GM19324 (cell line): ENCODE data around the gene DCC.

Experiments used
- ATAC-seq: cut with Tn5 transposase; IDR thresholded peaks from one replicate; pipeline ENCODE4 v1.9.1; 2021; ENCODE audit warnings: mild to moderate bottlenecking, moderate library complexity; ENCODE audit not compliant: unreplicated experiment, low FRiP score

The DCC gene, protein sequence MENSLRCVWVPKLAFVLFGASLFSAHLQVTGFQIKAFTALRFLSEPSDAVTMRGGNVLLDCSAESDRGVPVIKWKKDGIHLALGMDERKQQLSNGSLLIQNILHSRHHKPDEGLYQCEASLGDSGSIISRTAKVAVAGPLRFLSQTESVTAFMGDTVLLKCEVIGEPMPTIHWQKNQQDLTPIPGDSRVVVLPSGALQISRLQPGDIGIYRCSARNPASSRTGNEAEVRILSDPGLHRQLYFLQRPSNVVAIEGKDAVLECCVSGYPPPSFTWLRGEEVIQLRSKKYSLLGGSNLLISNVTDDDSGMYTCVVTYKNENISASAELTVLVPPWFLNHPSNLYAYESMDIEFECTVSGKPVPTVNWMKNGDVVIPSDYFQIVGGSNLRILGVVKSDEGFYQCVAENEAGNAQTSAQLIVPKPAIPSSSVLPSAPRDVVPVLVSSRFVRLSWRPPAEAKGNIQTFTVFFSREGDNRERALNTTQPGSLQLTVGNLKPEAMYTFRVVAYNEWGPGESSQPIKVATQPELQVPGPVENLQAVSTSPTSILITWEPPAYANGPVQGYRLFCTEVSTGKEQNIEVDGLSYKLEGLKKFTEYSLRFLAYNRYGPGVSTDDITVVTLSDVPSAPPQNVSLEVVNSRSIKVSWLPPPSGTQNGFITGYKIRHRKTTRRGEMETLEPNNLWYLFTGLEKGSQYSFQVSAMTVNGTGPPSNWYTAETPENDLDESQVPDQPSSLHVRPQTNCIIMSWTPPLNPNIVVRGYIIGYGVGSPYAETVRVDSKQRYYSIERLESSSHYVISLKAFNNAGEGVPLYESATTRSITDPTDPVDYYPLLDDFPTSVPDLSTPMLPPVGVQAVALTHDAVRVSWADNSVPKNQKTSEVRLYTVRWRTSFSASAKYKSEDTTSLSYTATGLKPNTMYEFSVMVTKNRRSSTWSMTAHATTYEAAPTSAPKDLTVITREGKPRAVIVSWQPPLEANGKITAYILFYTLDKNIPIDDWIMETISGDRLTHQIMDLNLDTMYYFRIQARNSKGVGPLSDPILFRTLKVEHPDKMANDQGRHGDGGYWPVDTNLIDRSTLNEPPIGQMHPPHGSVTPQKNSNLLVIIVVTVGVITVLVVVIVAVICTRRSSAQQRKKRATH (N-terminal part only)

DNA sequence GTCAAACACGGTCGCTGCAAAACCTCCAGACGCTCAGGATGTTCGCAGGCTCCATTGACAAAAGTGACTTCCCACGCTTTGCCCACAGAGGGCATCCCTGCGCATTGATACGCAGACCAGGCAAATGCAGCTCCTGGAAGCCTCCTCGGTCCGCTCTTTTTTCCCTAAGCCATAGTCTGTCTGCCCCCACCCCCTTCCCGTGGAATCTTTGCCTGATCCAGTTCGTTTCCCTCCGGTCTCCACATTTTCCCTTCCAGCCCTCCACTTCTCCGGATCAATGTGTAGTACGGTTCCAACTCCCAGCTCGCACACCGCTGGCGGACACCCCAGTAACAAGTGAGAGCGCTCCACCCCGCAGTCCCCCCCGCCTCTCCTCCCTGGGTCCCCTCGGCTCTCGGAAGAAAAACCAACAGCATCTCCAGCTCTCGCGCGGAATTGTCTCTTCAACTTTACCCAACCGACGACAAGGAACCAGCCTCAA is at the start of gene DCC:
Gene DCC (plus strand): TSS at position 307 of the 481 bp plus-strand sequence. CDS start 591 bp downstream, outside the sequence.
- ATAC-seq, result no peak

DNA sequence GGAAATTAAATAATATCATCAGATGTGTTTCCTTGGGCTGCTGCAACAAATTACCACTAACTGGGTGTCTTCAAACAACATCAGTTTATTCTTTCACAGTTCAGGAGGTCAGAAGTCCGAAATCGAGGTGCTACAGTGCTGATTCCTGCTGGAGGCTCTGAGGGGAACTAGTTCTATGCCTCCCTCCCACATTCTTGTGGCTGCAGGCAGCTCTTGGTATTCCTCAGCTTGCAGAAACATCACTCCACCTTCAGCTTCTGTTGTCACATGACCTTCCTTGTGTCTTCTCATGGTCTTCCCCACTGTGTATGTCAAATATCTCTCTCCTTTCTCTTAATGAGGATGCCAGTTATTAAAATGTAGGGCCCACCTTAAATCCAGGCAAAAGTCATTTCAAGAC is 29.3 kb upstream of the DCC start:
- no peak for ATAC-seq

DNA sequence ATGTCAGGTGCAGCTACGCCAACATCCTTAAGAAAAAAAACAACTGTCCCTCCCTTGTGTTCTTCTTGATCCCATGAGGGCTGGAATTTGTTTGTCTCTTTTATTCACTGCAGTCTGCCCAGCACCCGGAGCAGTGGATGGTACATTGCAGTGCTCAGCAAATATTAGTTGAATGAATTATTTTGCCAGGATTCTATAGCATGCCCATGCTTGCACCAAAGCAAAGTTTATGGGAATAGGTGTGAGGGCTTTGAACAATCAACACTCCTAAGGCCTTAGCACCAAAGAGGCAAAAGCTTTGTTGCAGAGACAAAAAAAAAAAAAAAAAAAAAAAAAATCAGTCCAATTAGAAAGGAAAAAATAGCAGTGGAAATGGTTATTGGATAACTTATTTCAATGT is 28.7 kb upstream of the DCC start:
- no peak for ATAC-seq

DNA sequence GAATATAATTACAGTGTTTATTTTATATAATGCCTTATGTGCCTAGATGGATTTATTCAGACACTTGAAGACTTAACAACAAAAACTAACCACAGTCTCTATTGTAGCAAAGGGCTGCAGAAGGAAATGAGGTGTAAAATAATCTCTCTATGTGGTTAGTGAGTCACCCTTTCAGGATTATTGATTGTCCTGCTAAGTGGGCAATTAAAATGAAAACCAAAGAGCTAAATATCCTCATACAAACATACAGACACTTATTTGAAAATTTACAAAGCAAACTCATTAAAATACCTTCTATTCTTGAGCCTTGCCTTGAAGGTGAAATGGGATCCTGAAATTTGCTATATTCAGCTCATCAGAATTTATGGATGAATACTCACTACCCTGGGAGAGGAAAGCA is 27.7 kb upstream of the DCC start:
- ATAC-seq, result no peak

DNA sequence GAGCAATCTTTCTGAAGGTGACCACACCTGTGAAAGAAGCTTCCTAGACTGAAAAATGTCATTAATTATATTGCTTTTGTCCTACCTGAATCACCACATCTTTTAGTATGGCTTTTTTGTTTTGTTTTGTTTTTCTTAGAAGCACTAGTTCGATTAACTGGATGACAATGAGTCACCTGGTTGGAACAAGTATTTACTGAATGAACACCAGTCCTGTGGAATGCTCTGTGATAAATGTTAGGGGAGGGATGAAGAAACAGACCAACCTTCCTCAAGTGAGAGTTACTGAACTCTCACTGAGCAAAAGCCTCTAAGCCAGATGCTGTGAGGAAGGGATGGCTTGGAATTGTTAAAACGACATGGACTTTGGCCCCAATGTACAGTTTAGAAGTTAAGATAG is 26.8 kb upstream of the DCC start:
- no peak for ATAC-seq

DNA sequence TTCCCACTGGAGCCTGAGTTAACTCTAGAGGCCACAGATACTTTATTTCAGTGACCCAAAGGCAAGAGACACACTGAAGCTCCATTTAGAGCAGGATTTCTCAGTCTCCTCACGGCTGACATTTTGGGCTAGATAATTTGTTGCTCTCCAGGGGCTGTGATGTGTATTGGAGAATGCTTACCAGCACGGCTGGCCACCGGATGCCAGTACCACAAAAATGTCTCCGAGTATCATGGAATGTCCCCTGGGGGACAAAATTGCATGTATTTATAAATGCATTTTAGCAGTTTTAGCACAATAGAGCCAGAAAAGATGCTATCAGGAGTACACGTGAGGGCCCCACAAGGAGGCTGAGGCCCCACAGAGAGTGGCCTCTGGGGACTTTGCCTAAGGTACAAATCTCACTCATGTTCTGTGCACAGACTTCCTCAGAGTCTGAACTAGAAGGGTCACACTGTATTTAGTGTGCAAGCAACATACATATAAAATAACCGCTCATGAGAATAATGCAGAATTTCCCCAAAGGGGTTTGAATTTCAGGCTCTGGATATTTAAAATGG is 20.5 kb upstream of the DCC start:
- no peak for ATAC-seq

DNA sequence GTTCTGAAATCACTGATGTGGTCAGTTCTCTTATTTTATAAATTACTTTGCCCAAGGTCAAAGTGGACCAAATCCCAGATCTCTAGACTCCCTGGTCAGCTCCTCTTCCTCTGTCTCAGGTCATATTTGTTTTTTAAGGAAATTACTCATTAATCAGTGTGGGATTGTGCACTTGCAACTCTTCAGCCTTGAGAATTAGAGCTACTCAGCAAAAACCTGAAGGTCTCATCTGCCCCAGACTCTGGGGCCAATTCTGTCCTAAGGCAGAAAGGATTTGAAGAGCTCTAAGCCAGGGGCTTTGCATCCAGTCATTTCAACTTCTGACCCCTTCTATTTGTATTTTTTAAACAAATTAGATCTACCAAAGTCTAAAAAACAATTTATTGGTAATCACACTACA is 17.7 kb upstream of the DCC start:
- ATAC-seq, result no peak

DNA sequence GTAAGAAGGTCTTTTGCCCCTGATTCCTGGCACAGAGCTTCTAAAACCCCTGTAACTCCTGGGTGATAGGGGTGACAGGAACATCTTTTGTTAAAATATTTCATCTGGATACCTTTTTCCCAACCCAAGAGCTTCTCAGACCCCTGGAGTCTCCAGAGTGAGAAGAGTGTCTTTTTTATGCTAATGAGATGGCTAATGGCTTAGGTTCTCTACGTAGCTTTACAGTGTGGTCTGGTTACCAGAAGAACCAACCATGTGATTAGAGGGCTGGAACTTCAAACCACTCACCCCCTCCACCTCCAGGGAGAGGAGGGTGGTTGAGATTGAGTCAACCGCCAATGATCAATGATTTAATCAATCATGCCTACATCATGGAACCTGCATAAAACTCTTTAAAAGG is 16.2 kb upstream of the DCC start:
- no peak for ATAC-seq

DNA sequence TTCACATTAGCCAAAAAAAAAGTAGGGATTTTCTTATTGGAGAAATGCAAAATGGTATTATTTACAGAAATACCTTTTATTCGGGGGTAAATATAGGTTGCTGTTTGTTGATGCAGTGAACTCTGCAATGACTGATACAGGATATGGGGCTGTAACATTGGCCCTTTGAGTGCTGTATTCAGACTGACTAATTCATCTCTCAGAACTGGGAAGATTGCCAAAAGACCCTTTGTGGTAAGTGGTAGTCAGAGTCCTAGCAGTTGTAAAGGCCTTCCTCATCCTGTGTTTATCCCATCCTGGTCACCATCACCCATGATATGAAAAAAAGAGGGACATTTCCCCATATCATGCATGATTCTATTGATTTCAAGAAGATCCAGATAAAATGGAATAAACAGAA is 14.0 kb upstream of the DCC start:
- no peak for ATAC-seq

DNA sequence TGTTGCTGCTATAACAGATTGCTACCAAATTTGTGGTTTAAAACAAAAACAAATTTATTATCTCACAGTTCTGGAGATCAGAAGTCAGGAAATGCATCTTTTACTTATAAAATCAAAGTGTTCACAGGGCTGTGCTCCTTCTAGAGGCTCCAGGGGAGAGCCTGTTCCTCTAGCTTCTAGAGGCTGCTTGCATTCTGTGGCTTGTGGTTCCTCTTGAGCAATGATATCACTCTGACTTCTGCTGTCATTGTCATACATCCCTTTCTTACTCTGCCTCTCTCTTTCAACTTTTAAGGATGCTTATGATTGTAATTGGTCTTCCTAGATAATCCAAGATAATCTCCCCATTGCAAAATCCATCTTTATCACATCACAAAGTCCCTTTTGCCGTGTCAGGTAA is 6.1 kb upstream of the DCC start:
- no peak for ATAC-seq

DNA sequence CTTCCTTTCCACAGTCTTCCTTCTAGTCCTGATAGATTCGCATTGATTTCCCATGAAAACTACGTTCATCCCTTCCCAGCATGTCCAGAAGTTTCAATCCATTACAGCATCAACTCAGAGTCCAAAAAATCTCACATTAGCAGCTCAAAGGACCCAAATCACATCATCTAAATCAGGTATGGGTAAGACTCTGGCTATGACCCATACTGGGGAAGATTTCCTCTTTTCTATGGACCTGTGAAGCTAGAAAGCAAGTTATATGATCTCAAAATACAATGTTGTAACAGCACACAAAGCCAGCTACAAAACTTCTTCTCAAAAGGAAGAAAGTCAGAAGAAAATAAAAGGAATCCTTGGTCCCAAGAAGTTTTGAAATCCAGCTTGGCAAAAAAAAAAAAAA is 5.7 kb upstream of the DCC start:
- no peak for ATAC-seq

DNA sequence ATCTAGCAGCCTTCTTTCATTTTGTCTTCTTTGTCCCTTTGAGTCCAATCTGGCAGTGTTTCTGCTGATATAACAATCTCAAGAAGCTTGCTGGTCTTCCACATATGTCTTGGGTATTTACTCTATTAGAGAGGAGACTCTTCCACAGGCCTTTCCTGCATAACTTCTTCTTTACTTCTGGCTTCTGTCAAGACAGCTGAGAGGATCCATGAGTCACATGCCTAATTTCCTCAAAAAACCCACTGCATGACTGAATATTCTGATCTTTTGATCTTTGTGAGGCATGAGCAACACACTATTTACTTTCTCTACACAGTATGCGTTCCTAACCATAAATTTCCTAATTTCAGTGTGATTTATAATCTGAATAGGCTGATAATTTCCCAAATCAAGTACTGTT is 5.1 kb upstream of the DCC start:
- ATAC-seq, result no peak

DNA sequence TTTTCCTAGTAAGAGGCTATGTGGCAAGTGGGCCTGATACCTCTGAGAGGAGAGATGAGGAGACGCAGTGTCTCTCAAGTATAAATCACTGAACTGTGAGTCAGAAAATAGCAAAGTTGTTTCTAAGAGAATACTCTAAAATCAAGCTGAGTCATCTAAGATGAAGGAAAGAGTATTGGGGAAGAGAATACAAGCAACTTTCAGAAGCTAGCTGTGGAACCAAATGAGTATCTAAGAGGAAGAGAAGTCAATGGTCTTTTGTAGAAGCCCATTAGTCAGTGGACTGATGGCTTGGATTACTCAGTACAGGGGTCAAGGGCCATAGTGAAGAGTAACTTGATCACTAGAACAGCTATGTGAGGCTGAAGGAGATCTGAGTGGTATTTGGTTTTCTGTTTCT is 2.7 kb upstream of the DCC start:
- no peak for ATAC-seq

DNA sequence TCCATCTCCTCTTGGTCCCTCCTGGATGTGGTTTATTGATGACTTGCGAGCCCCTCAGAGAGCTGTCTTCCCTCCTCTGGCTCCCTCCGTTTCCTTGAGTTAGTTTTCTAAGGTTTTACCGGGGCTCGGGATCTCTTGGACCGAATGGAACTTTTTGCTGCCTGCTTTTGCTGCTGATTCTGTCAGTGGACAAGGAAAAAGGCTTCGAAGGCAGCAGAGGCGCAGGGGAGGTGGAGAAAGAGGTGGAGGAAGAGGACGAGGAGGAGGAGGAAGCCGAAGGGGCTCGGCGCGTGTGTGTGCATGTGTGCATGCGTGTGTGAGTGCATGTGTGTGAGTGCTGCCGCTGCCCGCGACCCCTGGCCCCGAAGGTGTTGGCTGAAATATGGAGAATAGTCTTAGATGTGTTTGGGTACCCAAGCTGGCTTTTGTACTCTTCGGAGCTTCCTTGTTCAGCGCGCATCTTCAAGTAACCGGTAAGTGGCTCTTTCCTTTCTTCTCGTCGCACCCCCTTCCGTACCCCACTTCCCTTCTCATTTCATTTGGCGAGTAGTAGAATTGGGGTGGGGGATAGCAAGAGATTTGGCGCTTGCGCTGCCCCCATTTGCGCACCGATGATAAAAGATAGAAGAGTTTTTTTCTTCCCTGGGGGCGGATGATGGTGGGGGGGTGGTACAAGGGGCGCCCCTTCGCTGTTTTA is 557 bp downstream of the DCC start:
- no peak for ATAC-seq

DNA sequence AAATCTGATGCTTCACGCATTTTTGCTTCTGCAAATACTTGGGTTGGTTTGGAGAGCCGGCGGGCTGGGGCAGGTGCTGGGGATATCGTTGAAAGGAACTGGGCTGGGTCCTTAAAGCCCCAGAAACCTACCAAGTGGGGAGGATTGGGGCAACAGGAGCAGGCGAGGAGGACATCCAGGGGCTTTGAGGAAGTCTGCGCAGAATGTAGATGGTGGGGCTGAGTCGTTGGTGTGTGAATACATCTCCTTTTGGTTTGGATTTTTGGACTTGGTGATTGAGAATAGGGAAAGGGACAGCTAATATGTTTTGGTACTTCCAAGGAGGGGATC is 1.1 kb downstream of the DCC start:
- no peak for ATAC-seq

DNA sequence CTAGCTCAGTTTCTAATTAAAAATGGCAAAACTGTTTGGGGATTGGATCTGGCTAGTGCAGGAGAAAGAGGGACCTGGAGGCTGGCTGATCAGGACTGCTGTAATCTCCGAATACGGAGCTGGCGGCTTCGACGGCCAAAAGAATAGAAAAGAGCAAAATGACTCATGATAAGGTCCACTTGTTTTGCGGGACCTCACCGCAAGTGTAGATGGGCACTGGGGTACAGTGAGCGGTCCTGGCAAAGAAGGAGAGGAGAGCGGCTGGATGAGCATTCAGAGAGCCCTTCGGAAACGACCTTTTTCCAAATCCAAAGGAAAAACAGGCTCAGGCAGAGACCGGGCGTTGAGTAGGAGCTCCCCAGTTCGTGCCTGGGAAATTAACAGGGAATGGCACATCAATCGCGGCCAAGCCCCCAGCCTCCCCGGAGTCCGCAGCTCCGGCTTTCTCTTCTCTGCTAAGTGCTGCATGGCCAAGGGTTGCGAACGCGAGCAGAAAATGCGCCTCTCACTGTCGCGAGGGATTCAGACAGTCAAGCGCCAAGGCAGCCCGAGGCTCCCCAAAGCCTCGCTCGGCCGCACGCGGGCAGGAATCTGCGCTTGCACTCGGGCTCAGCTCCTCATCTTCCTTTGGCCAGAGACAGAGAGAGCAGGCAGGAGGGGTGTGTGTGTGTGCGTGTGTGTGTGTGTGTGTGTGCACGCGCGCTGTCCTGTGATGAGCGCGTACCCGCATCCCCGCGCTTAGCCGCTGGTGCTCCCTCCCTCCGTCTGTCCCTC is 1.8 kb downstream of the DCC start:
- no peak for ATAC-seq

DNA sequence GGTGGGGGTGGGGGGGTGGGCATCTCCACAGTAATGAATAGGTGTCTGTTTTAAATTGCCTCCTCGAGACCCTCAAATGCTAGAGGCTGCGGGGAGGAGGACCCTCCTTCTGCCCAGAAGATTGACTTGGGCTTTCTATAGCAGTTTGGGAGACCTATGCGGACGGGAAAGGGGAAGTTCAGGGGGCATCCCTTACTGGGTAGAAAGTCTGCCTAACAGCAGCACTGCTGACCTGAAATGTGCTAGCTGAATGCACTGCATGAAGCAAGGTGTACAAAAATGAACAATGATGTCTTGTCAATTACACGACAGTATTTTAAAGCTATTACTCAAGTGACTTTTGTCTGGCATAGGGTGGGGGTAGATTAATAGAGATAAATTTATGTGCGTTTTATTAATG is 2.5 kb downstream of the DCC start:
- no peak for ATAC-seq

DNA sequence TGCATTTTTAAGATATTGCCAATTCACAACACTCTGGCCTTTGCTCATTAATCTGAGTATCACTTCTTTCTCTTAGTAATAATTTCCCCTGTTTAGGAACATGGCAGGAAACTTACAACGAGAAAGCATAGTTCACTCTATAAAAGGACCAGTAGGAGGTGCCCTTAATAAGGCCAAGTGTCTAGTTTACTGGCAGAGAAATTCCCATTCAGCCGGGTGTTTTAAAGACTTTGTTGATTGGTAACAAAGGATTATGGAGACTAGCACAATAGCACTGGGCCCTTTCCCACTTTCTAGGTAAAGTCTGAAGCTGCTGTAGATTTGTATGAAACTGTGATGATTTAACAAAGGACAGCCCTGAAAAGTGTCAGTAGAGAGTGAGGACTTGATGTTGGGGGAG is 3.1 kb downstream of the DCC start:
- no peak for ATAC-seq

DNA sequence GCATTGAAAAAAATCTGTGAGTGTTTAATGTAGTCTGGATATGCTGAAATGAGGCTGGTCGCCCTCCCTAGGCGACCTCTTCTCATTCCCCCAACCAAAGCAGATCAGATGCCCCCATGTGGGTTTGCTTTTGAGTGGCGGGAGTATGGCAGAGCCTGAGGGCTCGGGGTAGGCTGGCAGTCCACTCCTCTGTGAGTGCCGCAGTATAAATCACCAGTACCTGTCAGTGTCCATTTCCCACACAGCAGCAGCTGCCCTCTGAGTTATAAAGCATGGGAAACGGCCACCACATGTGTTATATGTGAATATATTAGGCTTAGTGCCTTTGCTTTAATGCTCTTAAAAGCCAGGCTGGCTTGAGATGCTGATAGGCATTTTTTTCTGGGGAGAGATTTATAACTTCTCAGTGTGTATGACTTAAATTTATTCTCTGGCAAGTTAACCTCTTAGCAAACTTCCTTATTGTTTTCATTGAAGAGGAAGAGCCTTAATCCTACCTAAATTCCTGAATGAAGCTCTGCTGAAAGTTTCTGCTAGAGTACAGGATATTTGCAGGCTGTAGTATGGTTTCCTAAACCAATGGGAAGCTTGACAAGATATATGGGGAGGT is 3.8 kb downstream of the DCC start:
- ATAC-seq, result no peak
